Measurements from ENCODE around the gene HK1. TPM values are rescaled to one million over a fixed set of nuclear protein-coding genes. Genes with fewer than 3 reads are reported as not detected.
"Not testable (repeated sequence)": the region's sequence is repeated elsewhere in the genome, so short reads cannot be mapped to it uniquely, and the experiment has no call there.

The HK1 gene
- total and polyA plus RNA-seq, 11 donors: 83.0 to 310 (median 227) TPM

DNA sequence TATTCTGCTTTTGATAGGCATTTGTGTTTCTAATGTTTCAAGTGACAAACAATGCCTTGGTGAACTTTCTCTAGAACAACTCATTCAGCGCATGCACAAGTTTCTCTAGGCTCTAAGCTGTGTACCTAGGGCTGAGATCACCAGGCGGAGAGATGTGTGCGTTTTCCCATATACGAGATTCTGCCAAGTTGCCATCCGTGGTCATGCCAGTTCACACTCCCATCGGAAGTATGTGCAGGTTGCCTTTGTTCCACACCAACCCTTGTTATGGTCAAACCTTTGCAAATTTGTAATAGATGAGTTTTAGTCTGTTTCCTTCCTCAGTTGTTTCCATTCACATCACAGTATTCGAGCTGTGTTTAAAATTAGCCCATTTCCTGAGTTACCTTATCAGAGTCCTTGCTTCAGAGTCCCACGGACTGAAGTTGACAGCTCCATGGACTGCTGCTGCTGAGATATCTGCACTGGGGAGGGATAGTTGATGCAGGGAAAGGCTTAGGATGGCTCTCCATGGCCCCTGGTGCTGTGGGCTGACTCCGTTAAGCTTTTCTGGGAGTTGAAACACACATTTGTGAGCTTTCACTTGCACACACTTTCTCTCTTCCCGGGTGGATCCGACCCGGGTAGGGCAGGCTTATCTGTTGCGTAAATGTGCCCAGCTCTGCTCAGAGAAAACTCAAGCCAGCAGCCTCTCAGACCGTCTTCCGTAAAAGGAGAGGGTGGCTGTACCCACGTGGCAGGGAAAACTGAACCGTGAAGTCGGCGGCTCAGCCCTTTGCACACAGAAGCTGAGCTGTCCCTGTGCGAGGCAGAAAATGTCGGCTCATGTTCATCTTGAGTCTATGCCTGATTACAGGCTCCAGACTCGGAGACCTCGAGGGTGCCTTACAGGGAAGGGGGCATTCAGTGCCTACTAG, 49.4 kb downstream of the HK1 start:
- WGBS, 4 donors: 13 to 17% (median 15%) methylated on average over 22 to 23 of the region's 23 CpGs
- intact Hi-C loops (cut with DNase I): loop anchor here in 3 of 10 donors (5.0 kb wide), 2 partner anchors 35 to 50 kb away; no protein-coding TSS in a partner anchor
- peaks cover 13 to 99% (median 80%) of the 10 kb centered on the region in 12 donors for H3K4me1 ChIP-seq
- ATAC-seq (peak; percentile 88 to 95 (median 90)), DNase-seq (peak; percentile 75 to 87 (median 81))
- no peaks in the 10 kb centered on the region for H3K27me3 ChIP-seq
- peaks cover 0 to 12% (median 0%) of the 10 kb centered on the region in 9 donors for H3K36me3 ChIP-seq
- H3K9me3 ChIP-seq: no peaks in the 10 kb centered on the region
- H3K27ac ChIP-seq: peak overlapping the region; percentile 77 to 95 (median 88)
- peak overlapping the region in 10 of 12 donors; percentile 15 to 51 (median 32) for H3K4me3 ChIP-seq
- TF ChIP-seq, protein P1, sequence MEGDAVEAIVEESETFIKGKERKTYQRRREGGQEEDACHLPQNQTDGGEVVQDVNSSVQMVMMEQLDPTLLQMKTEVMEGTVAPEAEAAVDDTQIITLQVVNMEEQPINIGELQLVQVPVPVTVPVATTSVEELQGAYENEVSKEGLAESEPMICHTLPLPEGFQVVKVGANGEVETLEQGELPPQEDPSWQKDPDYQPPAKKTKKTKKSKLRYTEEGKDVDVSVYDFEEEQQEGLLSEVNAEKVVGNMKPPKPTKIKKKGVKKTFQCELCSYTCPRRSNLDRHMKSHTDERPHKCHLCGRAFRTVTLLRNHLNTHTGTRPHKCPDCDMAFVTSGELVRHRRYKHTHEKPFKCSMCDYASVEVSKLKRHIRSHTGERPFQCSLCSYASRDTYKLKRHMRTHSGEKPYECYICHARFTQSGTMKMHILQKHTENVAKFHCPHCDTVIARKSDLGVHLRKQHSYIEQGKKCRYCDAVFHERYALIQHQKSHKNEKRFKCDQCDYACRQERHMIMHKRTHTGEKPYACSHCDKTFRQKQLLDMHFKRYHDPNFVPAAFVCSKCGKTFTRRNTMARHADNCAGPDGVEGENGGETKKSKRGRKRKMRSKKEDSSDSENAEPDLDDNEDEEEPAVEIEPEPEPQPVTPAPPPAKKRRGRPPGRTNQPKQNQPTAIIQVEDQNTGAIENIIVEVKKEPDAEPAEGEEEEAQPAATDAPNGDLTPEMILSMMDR (IDR thresholded peaks at IDR 0.05): no peak
- TF ChIP-seq POLR2A (IDR thresholded peaks at IDR 0.05): peak in 1 of 2 donors; percentile 57

DNA sequence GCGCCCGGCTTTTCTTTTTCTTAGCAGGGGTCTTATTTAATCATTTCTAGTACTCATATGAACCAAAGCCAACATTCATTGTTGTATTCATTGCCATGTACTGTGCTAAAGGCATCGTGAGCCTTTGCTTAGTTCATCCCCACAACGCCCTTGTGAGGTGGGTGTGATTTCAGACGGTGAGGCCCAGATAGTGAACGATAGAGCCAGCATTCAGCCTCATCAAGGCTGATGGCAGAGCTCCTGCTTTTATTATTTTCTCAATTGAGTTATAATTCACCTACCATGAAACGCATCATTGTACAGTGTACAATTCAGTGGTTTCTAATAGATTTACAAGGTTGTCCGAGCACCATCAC, 50.1 kb downstream of the HK1 start:
- Histone ChIP-seq H3K27me3 (no peaks in the 10 kb centered on the region), H3K4me1 (peaks cover 19 to 99% (median 86%) of the 10 kb centered on the region in 12 donors), H3K4me3 (peak overlapping the region in 9 of 12 donors; percentile 15 to 51 (median 31)), H3K36me3 (peaks cover 0 to 12% (median 0%) of the 10 kb centered on the region in 9 donors), H3K9me3 (no peaks in the 10 kb centered on the region), H3K27ac (peak overlapping the region; percentile 77 to 95 (median 88))
- TF ChIP-seq POLR2A (IDR thresholded peaks at IDR 0.05): no peak
- TF ChIP-seq, protein P1 (IDR thresholded peaks at IDR 0.05): no peak
- ATAC-seq (peak in 2 of 4 donors; percentile 15 to 20), DNase-seq (no peak)
- intact Hi-C loops (cut with DNase I): loop anchor here in 3 of 10 donors (5.0 kb wide), 2 partner anchors 34 to 49 kb away; no protein-coding TSS in a partner anchor
- WGBS, 4 donors: 32 to 43% (median 42%) methylated on average over 8 of the region's 8 CpGs

DNA sequence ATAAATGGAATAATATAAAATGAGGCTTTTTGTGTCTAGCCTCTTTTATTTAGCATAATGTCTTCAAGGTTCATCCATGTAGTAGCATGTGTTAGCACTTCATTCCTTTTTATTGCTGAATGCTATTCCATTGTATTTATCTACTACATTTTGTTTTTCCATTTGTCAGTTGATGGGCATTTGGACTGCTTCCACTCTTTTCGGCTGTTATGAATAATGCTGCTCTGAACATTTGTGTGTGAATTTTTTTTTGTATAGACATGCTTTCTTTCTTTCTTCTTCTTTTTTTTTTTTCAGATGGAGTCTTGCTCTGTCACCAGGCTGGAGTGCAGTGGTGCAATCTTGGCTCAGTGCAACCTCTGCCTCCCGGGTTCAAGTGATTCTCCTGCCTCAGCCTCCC, 50.6 kb downstream of the HK1 start:
- intact Hi-C loops (cut with DNase I): loop anchor here in 3 of 10 donors (5.0 kb wide), 2 partner anchors 33 to 48 kb away; no protein-coding TSS in a partner anchor
- ATAC-seq, H3K4me3 ChIP-seq, H3K27me3 ChIP-seq, H3K9me3 ChIP-seq, DNase-seq: not testable (repeated sequence)
- peaks cover 24 to 99% (median 86%) of the 10 kb centered on the region in 12 donors for H3K4me1 ChIP-seq
- peak overlapping the region; percentile 77 to 95 (median 88) for H3K27ac ChIP-seq
- H3K36me3 ChIP-seq: peaks cover 0 to 12% (median 0%) of the 10 kb centered on the region in 9 donors
- 46 to 60% (median 49%) methylated on average over 2 of the region's 2 CpGs for WGBS, 4 donors

DNA sequence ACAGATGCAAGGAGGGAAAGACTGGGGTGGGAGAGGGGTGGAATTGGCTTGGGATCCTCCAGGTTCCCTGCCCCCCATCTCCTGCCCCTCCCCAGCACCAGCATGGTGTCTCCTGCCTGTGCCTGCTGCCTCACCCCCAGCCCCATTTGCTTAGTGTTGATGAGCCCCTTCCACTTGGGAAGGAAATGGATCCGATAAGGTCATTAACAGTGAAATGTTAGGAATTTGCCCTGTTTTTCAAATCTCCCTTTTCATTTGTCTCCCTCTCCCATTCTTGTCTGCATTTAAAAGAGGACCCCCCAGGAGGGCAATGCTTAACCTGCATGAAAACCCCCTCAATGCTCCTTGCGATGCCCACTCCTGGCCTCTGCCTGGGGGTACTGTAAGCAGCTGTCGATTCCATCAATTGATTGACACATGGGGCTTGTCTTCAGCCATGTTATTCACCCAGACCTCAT, 51.5 kb downstream of the HK1 start:
- H3K36me3 ChIP-seq: peaks cover 0 to 12% (median 0%) of the 10 kb centered on the region in 9 donors
- TF ChIP-seq, protein P1 (IDR thresholded peaks at IDR 0.05): no peak
- TF ChIP-seq POLR2A (IDR thresholded peaks at IDR 0.05): no peak
- H3K9me3 ChIP-seq: no peaks in the 10 kb centered on the region
- no peaks in the 10 kb centered on the region for H3K27me3 ChIP-seq
- DNase-seq: no peak
- intact Hi-C loops (cut with DNase I): loop anchor here in 3 of 10 donors (5.0 kb wide), 2 partner anchors 33 to 48 kb away; no protein-coding TSS in a partner anchor
- ATAC-seq: no peak
- 73 to 81% (median 77%) methylated on average over 3 of the region's 3 CpGs for WGBS, 4 donors
- H3K4me1 ChIP-seq: peaks cover 32 to 99% (median 87%) of the 10 kb centered on the region in 12 donors
- H3K4me3 ChIP-seq: no peak overlapping the region
- peak overlapping the region in 11 of 12 donors; percentile 20 to 94 (median 88) for H3K27ac ChIP-seq
